HepG2 (cell line): ENCODE data around the gene GCH1. TPM values are rescaled to one million over a fixed set of nuclear protein-coding genes. Genes with fewer than 3 reads are reported as not detected.

ENCODE experiments used
- BCL6 ChIP-seq: IDR thresholded peaks from 2 replicates; pipeline ENCODE4 v1.6.1; 2016; ENCODE audit warnings: missing genetic modification reagents, missing compliant biosample characterization
- CREB3 ChIP-seq: sonication (generic); formaldehyde crosslinking; IDR thresholded peaks from 2 replicates; pipeline ENCODE4 v1.5.0; 2020; ENCODE audit warnings: missing genetic modification reagents
- DPF2 ChIP-seq: sonication (generic); formaldehyde crosslinking; IDR thresholded peaks from 2 replicates; pipeline ENCODE4 v1.4.0; 2020; ENCODE audit warnings: mild to moderate bottlenecking, low read depth, missing genetic modification reagents, borderline replicate concordance
- HNRNPLL ChIP-seq: fragments of 200-400 bp; formaldehyde crosslinking; IDR thresholded peaks from 2 replicates; pipeline ENCODE4 v1.6.1; 2017; ENCODE audit warnings: mild to moderate bottlenecking, low read depth, low read length; ENCODE audit not compliant: poor library complexity, severe bottlenecking
- KDM3A ChIP-seq: IDR thresholded peaks from 2 replicates; pipeline ENCODE4 v1.6.1; 2018; ENCODE audit warnings: low read depth, missing compliant biosample characterization
- KLF6 ChIP-seq: IDR thresholded peaks from 2 replicates; pipeline ENCODE4 v1.8.0; 2016; ENCODE audit warnings: missing biosample characterization, missing genetic modification reagents
- NR1H2 ChIP-seq: sonication (generic); formaldehyde crosslinking; IDR thresholded peaks from 2 replicates; pipeline ENCODE4 v1.8.1; 2022; ENCODE audit warnings: low read depth, missing genetic modification reagents, borderline replicate concordance
- PAXIP1 ChIP-seq: sonication (generic); formaldehyde crosslinking; conservative IDR thresholded peaks from 2 replicates; pipeline ENCODE4 v1.4.0; 2020; ENCODE audit warnings: mild to moderate bottlenecking, missing genetic modification reagents, moderate library complexity
- PRMT3 ChIP-seq: sonication (generic); formaldehyde crosslinking; IDR thresholded peaks from 2 replicates; pipeline ENCODE4 v1.8.1; 2022; ENCODE audit warnings: low read depth, mild to moderate bottlenecking, moderate library complexity, missing genetic modification reagents, borderline replicate concordance
- RELA ChIP-seq: sonication (generic); formaldehyde crosslinking; IDR thresholded peaks from 2 replicates; pipeline ENCODE4 v1.4.0; 2020; ENCODE audit warnings: missing genetic modification reagents
- SIN3A ChIP-seq: IDR thresholded peaks from 2 replicates; pipeline ENCODE4 v1.6.1; 2011; ENCODE audit warnings: low read depth, mild to moderate bottlenecking, control low read depth, low read length, borderline replicate concordance
- SMARCC2 ChIP-seq: fragments of 450-650 bp; IDR thresholded peaks from 2 replicates; pipeline ENCODE4 v1.6.1; 2017; ENCODE audit warnings: antibody characterized with exemption, mild to moderate bottlenecking
- ZBTB43 ChIP-seq: sonication (generic); formaldehyde crosslinking; conservative IDR thresholded peaks from 2 replicates; pipeline ENCODE4 v1.4.0; 2020; ENCODE audit warnings: missing genetic modification reagents
- ZBTB7B ChIP-seq: sonication (generic); formaldehyde crosslinking; IDR thresholded peaks from 2 replicates; pipeline ENCODE4 v1.4.0; 2020; ENCODE audit warnings: missing genetic modification reagents
- ZNF124 ChIP-seq: sonication (generic); formaldehyde crosslinking; IDR thresholded peaks from 2 replicates; pipeline ENCODE4 v1.4.0; 2020; ENCODE audit warnings: missing genetic modification reagents
- ZNF20 ChIP-seq: sonication (generic); formaldehyde crosslinking; IDR thresholded peaks from 2 replicates; pipeline ENCODE4 v1.4.0; 2020; ENCODE audit warnings: mild to moderate bottlenecking, moderate library complexity, missing genetic modification reagents
- ZNF383 ChIP-seq: sonication (generic); formaldehyde crosslinking; IDR thresholded peaks from 2 replicates; pipeline ENCODE4 v1.4.0; 2020; ENCODE audit warnings: missing genetic modification reagents, mild to moderate bottlenecking, borderline replicate concordance
- ZNF484 ChIP-seq: sonication (generic); formaldehyde crosslinking; IDR thresholded peaks from 2 replicates; pipeline ENCODE4 v1.5.1; 2020; ENCODE audit warnings: mild to moderate bottlenecking, low read depth, missing genetic modification reagents, borderline replicate concordance
- ZNF713 ChIP-seq: sonication (generic); formaldehyde crosslinking; IDR thresholded peaks from 2 replicates; pipeline ENCODE4 v1.4.0; 2020; ENCODE audit warnings: mild to moderate bottlenecking, missing genetic modification reagents
- ZNF761 ChIP-seq: sonication (generic); formaldehyde crosslinking; conservative IDR thresholded peaks from 2 replicates; pipeline ENCODE4 v1.4.0; 2020; ENCODE audit warnings: mild to moderate bottlenecking, missing genetic modification reagents
- polyA plus RNA-seq, 8 experiments: library from polyadenylated mRNA; depleted of rRNA in 3 of 8; stranded (reverse) in 7 of 8; unstranded in 1 of 8; fragments of >200 nt; fragmentation: Illumina TruSeq in 4 of 8; extraction: Trizol in 4 of 8; gene quantifications; 2 replicates each; pipeline versions ENCODE4 v1.2.1 to v1.2.3, GENCODE V29; 2011 to 2016; ENCODE audit warnings: low read depth in 4 of 8, missing spikeins in 1 of 8, mixed read lengths in 1 of 8; ENCODE audit not compliant: insufficient read depth in 1 of 8
- total RNA-seq, 5 experiments: library from RNA; depleted of rRNA; stranded (reverse); fragments of >200 nt; fragmentation: Illumina TruSeq; extraction: Trizol; gene quantifications; 2 replicates each; pipeline ENCODE4 v1.2.3, GENCODE V29; 2016; ENCODE audit warnings: low read depth in 1 of 5
- TF ChIP-seq, protein P1 (sequence below): sonication (generic); formaldehyde crosslinking; conservative IDR thresholded peaks from 2 replicates; pipeline ENCODE4 v1.8.0; 2022; ENCODE audit warnings: missing genetic modification reagents
- TF ChIP-seq, protein P2 (sequence below): sonication (generic); formaldehyde crosslinking; IDR thresholded peaks from 2 replicates; pipeline ENCODE4 v1.4.0; 2020; ENCODE audit warnings: mild to moderate bottlenecking, low read depth, missing genetic modification reagents

The GCH1 gene
- total and polyA plus RNA-seq, 2 of the 13 experiments (the other 11 are each of a cell fraction or from before 2014, with no cell fraction given): 15.0 to 25.2 TPM

GRCh38 chr14:54837508-54838149, 65.0 kb downstream of the GCH1 start (continued):
- TF ChIP-seq ZNF383 (no peak), ZNF484 (CRISPR knock-in tag) (no peak), BCL6 (CRISPR knock-in tag) (peak; percentile 78), ZNF761 (CRISPR knock-in tag) (no peak), ZNF124 (CRISPR knock-in tag) (0 out of 2 replicates have a peak, but pooled peaks have one; percentile 32), SMARCC2 (no peak), KDM3A (CRISPR knock-in tag) (peak; percentile 40; the same call in 1 of the 2 replicates), SIN3A (no peak), KLF6 (CRISPR knock-in tag) (no peak), NR1H2 (CRISPR knock-in tag) (no peak), ZBTB43 (CRISPR knock-in tag) (no peak), ZNF713 (no peak), RELA (no peak), HNRNPLL (no peak), PRMT3 (CRISPR knock-in tag) (no peak), CREB3 (CRISPR knock-in tag) (no peak), ZNF20 (no peak), ZBTB7B (CRISPR knock-in tag) (peak; percentile 95), PAXIP1 (CRISPR knock-in tag) (peak; percentile 99), DPF2 (CRISPR knock-in tag) (peak; percentile 79)
- TF ChIP-seq, protein P1, sequence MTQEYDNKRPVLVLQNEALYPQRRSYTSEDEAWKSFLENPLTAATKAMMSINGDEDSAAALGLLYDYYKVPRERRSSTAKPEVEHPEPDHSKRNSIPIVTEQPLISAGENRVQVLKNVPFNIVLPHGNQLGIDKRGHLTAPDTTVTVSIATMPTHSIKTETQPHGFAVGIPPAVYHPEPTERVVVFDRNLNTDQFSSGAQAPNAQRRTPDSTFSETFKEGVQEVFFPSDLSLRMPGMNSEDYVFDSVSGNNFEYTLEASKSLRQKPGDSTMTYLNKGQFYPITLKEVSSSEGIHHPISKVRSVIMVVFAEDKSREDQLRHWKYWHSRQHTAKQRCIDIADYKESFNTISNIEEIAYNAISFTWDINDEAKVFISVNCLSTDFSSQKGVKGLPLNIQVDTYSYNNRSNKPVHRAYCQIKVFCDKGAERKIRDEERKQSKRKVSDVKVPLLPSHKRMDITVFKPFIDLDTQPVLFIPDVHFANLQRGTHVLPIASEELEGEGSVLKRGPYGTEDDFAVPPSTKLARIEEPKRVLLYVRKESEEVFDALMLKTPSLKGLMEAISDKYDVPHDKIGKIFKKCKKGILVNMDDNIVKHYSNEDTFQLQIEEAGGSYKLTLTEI: no peak
- TF ChIP-seq, protein P2, sequence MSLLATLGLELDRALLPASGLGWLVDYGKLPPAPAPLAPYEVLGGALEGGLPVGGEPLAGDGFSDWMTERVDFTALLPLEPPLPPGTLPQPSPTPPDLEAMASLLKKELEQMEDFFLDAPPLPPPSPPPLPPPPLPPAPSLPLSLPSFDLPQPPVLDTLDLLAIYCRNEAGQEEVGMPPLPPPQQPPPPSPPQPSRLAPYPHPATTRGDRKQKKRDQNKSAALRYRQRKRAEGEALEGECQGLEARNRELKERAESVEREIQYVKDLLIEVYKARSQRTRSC (CRISPR knock-in tag): no peak
